ENCODE data around the gene EHBP1.

- no peak for TF ChIP-seq CTCF (conservative IDR thresholded peaks at IDR 0.05; ENCODE audit: low read length)
- no peak for TF ChIP-seq EZH2phosphoT487 (IDR thresholded peaks at IDR 0.05; ENCODE audit: borderline replicate concordance)
Measured at GRCh38 chr2:62727259-62727867, 21.9 kb downstream of the EHBP1 start.
